Suprapubic skin (tissue), 4 donors: ENCODE results near the gene MYH14.

Source experiments
- CTCF ChIP-seq, 2 donors: fragments of 200-600 bp in 1 of 2; fragments of 450-650 bp in 1 of 2; sonication (generic) in 1 of 2; IDR thresholded peaks; one replicate each; pipeline ENCODE4 v1.5.1; 2016 to 2019; ENCODE audit warnings: antibody characterized with exemption in 2 of 2, mild to moderate bottlenecking in 1 of 2, moderate library complexity in 1 of 2
- EP300 ChIP-seq: sonication (generic); formaldehyde crosslinking; IDR thresholded peaks from one replicate; pipeline ENCODE4 v1.6.1; 2017; ENCODE audit warnings: antibody characterized with exemption
- POLR2A ChIP-seq, 2 donors: fragments of 450-650 bp; IDR thresholded peaks; one replicate each; pipeline ENCODE4 v1.6.1; 2017; ENCODE audit warnings: antibody characterized with exemption in 2 of 2, mild to moderate bottlenecking in 2 of 2, moderate library complexity in 2 of 2
- POLR2AphosphoS5 ChIP-seq, 3 donors: sonication (generic); formaldehyde crosslinking; IDR thresholded peaks; one replicate each; pipeline ENCODE4 v1.6.1; 2017; ENCODE audit warnings: antibody characterized with exemption in 3 of 3

- no peak for TF ChIP-seq CTCF (IDR thresholded peaks at IDR 0.05)
- no peak for TF ChIP-seq POLR2AphosphoS5 (IDR thresholded peaks at IDR 0.05)
- TF ChIP-seq POLR2A (IDR thresholded peaks at IDR 0.05): no peak
- TF ChIP-seq EP300: no peak
These were observed 146.0 kb downstream of the MYH14 start for GRCh38 chr19:50349277-50350057.
